Stomach smooth muscle (tissue), 2 donors: ENCODE results near the gene SH3RF3.

Experiments used
- H3K27ac ChIP-seq: one replicate; pipeline ENCODE4 v1.7.0; 2013; ENCODE audit warnings: mild to moderate bottlenecking, low read length, inconsistent platforms
- H3K27me3 ChIP-seq, 2 donors: one replicate each; pipeline ENCODE4 v1.7.0; 2013; ENCODE audit warnings: low read length in 2 of 2; ENCODE audit not compliant: insufficient read depth in 2 of 2, control insufficient read depth in 1 of 2
- H3K36me3 ChIP-seq, 2 donors: one replicate each; pipeline ENCODE4 v1.7.0; 2013; ENCODE audit warnings: low read length in 2 of 2; ENCODE audit not compliant: control insufficient read depth in 2 of 2, insufficient read depth in 2 of 2
- H3K4me1 ChIP-seq: one replicate; pipeline ENCODE4 v1.7.0; 2013; ENCODE audit warnings: low read length; ENCODE audit not compliant: control insufficient read depth, insufficient read depth
- H3K4me3 ChIP-seq, 2 donors: one replicate each; pipeline ENCODE4 v1.7.0; 2013; ENCODE audit warnings: low read length in 2 of 2
- H3K9ac ChIP-seq, 2 donors: one replicate each; pipeline ENCODE4 v1.7.0; 2013; ENCODE audit warnings: low read length in 2 of 2, mild to moderate bottlenecking in 1 of 2
- H3K9me3 ChIP-seq, 2 donors: one replicate each; pipeline ENCODE4 v1.7.0; 2013; ENCODE audit warnings: low read length in 2 of 2; ENCODE audit not compliant: control insufficient read depth in 2 of 2
- donor health status: healthy.
- donor health status: Pancreatic carcinoma.

The SH3RF3 gene

DNA sequence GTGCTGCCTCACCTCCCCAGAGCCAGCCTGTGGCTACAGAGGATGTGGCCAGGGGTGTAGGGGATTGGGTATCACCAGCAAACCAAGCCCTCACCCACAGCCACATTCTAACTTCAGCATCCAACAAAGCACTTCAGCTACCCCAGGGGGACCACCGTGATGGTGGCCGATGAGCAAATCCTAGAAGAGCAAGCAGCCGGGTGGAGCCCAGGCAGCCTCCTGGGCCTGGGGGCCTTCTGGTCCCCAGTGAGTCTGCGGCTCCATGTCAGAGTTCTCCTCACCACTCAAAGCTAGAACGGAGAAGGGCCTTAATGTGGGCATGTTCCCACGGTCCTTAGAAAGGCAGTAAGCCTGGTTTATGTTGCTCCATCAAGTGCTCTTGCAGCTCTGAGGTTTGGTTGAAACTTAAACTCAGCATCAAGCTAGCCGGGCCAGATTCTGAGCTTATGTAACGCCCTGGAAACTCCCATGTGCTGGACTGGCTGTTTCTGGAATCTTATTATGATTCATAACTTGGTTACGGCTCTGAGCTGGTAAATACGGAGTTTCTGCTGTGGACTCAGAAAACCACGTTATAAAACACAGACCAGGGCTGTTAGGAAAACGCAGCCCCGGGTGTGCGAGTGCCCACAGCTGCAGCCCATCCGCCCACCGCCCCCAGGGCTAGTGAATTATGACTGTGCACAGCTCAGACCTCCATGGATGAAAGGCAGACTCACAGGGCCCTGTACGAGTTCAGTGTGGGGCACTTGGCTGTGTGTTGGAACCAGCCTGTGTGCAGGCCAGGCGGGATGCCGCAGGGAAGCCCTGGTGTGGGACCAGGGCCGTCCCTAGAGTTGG, 385.0 kb downstream of the SH3RF3 start:
- Histone ChIP-seq H3K27me3 (no peaks in the 10 kb centered on the region), H3K9ac (peak overlapping the region; percentile 63 to 82), H3K36me3 (no peaks in the 10 kb centered on the region), H3K9me3 (no peaks in the 10 kb centered on the region), H3K27ac (peak overlapping the region; percentile 96), H3K4me1 (peaks cover 38% of the 10 kb centered on the region), H3K4me3 (peak overlapping the region in 1 of 2 donors; percentile 57)

DNA sequence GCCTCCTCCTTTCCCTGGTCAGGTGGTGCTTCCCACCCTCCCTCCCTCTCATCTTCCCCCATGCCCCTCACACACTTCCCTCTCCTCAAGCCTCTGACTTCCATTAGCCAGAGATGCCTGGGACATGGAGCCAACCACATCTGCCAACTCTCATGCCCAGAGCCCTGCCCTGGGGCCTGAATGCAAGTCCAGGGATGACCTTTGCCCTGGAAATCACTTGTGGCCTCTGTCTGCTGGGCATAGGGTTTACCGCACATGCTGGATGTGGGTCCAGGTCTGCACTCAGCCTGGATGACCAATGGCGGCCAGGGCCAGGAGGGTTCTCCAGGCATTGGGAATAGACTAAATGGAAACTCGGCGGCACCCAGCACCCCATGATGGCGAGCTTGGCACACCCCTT, 385.9 kb downstream of the SH3RF3 start:
- Histone ChIP-seq H3K9ac (peak overlapping the region; percentile 63 to 82), H3K9me3 (no peaks in the 10 kb centered on the region), H3K36me3 (no peaks in the 10 kb centered on the region), H3K4me3 (no peak overlapping the region), H3K4me1 (peaks cover 37% of the 10 kb centered on the region), H3K27ac (peak overlapping the region; percentile 96), H3K27me3 (no peaks in the 10 kb centered on the region)

DNA sequence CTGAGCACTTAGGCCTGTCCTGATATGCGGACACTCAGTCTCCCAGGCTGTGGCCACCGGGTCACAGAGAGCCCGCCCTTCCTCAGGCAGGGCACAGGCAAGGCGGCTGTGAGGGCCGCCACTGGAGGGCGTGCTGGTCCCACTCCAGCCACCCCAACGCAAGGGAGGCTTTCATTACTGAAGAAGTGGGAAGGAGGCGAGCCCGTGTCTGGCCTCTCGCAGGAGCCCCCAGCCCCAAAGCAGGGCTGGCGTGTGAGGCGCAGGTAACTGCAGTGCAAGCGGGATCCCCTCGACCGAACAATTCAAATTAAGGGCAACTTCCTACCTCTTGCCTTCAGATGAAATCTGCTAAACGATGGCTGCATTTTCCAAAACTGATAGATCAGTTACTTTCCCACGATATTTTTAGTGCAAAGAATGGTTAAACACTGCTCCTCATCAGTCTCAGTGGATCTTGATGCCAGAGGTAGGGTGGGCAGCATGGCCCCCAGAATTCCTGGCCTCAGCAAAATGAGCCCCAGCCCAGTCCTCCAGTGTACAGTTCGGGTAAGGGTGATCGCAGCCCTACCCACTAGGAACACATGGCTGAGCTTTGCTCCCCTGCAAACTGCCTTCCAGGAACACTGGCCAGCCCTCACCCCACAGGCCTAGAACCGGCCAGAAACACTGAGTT, 387.6 kb downstream of the SH3RF3 start:
- Histone ChIP-seq H3K4me1 (peaks cover 31% of the 10 kb centered on the region), H3K4me3 (no peak overlapping the region), H3K36me3 (no peaks in the 10 kb centered on the region), H3K27ac (peak overlapping the region; percentile 96), H3K27me3 (no peaks in the 10 kb centered on the region), H3K9ac (no peak overlapping the region), H3K9me3 (no peaks in the 10 kb centered on the region)

DNA sequence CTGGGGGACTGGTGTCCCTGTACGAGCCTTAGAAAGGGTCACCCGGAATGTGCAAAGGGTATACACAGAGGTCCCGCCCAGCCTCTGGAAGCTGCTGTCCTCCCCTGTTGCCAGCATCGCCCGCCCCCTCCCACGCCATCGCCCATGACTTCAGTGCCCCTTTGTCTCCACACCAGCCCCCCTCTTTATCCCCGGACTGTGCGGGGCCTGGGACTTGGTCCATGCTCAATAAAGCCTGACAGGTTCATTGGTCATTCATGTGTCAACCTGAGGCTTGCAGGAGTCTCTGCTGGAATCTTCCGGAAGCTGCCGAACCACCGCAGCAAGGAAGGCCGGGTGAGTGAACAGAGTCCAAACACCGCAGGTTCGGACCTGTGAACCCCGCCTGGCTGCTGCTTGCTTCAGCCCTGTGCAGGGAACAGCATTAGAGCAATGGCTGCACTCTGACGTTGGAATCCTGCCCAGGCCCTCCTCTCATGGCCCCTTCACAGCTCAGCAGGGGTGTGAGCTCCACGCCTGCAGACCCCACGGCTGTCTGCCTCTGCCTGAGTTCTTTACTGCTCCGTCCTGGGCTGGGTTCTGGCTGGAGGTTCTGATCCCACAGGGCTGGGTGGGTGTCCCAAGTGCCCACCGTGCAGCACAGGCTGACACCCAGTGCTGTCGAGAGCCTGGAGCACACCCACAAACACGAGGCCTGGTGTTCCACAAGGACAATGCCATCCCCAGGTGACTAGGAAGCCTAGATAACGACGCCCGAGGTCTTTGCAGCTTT, 388.3 kb downstream of the SH3RF3 start:
- Histone ChIP-seq H3K9ac (no peak overlapping the region), H3K9me3 (no peaks in the 10 kb centered on the region), H3K27ac (no peak overlapping the region), H3K4me3 (no peak overlapping the region), H3K4me1 (peaks cover 29% of the 10 kb centered on the region), H3K27me3 (no peaks in the 10 kb centered on the region), H3K36me3 (no peaks in the 10 kb centered on the region)

DNA sequence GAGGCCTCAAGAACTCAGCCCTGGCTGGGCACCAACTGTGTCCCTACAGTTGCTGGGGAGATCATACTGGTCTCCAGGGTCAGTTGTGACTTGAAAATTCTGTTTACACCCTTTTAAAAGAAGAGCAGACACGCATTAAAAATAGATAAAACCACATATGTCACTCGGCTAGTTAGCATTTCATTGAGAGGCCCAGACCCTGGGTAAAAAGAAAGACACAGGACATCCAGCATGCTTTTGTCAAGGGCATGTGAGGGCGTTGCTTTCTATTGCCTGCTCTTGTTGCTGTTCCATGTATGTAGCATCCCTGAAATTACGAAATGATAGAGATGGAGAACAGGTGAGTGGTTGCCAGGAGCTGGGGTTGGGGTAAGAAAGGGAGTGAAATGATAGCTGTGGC, 390.5 kb downstream of the SH3RF3 start:
- Histone ChIP-seq H3K36me3 (no peaks in the 10 kb centered on the region), H3K4me1 (peaks cover 11% of the 10 kb centered on the region), H3K9ac (no peak overlapping the region), H3K27ac (no peak overlapping the region), H3K27me3 (no peaks in the 10 kb centered on the region), H3K4me3 (no peak overlapping the region), H3K9me3 (no peaks in the 10 kb centered on the region)

DNA sequence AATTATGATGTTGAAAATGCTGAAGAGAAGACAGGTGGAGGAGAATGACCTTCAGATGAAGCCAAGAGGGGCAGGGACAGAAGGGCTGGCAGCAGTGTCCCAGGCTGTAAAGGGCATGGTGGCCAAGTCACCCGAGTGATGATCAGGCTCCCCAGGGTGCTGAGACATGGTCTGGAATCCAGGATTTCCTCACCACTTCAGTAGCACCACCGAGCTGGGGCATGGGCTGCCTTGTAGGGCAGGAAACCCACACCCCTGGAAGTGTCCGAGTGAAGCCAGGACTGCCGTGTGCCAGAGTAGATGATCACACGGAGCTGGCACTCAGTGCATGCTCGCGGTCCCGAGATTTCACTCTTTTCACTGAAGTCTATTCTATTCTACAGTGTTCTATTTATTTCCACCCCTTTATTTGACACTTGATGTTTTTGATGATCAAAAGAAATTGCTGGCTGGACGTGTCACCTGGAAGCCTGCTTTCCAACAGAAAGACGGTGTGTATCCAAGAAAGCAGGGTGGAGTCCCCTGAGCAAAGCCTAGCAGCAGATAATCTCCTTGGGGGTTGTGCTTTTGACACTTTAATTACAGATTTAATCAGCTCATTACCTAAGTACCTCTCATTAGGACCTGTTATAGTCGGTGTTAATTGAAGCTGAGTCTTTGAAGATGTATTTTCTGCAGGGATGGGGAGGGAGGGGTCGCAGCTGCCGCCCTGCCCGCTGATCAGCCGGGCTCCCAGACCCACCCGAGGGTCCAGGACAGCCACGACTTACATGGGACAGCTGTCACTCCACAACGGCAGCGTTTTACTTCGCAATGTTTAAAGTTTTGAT, 392.4 kb downstream of the SH3RF3 start:
- H3K4me3 ChIP-seq, result no peak overlapping the region
- H3K27me3 ChIP-seq, result no peaks in the 10 kb centered on the region
- H3K27ac ChIP-seq, result no peak overlapping the region
- no peaks in the 10 kb centered on the region for H3K36me3 ChIP-seq
- H3K9me3 ChIP-seq, result no peaks in the 10 kb centered on the region
- no peak overlapping the region for H3K9ac ChIP-seq
- H3K4me1 ChIP-seq, result no peaks in the 10 kb centered on the region

DNA sequence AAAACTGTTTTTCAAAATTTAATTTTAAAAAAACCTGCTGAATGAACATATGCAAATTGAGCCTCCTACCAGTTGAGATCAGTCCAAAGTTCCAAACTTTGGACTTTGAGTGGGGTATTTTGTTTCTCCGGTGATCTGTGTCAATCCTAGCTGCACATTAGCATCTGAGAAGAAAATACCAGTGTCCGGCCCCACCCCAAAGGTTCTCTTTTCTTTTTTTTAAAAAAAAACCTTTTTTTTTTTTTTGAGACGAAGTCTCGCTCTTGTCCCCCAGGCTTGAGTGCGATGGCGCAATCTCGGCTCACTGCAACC, 393.0 kb downstream of the SH3RF3 start:
- Histone ChIP-seq H3K4me1 (no peaks in the 10 kb centered on the region), H3K4me3 (no peak overlapping the region), H3K9me3 (no peaks in the 10 kb centered on the region), H3K9ac (no peak overlapping the region), H3K27me3 (peaks cover 0 to 1% of the 10 kb centered on the region in 2 donors), H3K27ac (no peak overlapping the region), H3K36me3 (no peaks in the 10 kb centered on the region)

DNA sequence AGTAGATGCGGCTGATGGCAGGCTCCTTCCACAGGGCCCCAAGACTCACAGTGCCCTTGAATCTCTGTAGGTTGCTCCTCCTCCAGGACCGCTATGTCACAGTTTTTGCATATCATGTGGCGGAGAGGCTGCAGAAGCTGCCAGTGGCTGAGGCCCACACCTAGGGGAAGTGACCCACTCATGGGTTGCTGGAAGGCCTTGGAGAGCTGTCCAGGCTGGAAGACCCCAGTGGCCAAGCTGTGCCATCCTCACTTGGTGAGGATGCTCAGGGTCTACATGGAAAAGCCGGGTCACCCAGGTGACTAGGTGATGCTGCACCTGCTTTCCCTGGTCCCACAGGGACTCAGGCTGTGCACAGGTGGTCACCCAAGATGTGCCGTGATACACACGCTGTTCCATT, 394.1 kb downstream of the SH3RF3 start:
- H3K27me3 ChIP-seq, result peaks cover 0 to 4% of the 10 kb centered on the region in 2 donors

DNA sequence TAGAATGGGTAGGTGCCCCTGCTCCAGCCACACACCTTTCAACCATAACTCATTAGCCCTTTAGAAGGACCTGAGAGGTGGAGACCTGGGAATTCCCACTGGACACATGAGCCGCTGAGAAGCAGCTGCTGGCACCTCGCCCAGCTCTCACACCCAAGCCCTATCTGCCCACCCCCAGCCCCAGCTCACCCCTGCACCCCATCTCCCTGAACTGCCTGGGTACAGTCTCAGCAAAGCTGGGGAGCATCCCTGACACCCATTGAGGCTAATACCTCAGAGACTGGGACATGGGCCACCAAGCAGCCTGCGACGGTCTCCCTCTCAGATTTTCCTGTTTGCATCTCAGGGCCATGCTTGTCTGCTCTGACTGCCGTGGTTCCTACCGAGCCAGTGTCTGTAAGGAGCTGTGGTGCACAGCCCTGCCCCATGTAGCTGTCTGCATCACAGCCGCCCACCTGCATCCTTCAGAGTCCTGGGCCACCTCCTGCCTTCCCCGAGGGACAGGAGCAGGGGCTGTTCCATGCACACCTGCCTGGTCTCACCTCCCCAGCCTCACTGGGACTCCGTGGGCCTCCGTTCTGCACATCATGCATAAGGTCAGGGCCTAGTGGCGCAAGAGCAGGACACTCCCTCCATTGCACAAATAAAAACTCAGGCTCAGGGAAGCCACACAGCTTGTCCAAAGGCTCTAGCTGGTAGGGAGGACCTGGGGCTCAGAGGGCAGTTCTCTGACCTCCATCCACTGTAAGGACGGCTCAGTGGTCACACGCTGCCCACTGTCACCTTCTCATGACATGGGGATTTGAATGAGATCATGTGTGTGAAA, 394.7 kb downstream of the SH3RF3 start:
- no peaks in the 10 kb centered on the region for H3K9me3 ChIP-seq
- no peak overlapping the region for H3K27ac ChIP-seq

More for the DNA sequence above, 394.1 kb downstream of the SH3RF3 start:
- H3K9me3 ChIP-seq, result no peaks in the 10 kb centered on the region
- no peak overlapping the region for H3K4me3 ChIP-seq
- H3K27ac ChIP-seq, result no peak overlapping the region
- H3K36me3 ChIP-seq, result no peaks in the 10 kb centered on the region
- H3K4me1 ChIP-seq, result no peaks in the 10 kb centered on the region
- no peak overlapping the region for H3K9ac ChIP-seq

More for the DNA sequence above, 394.7 kb downstream of the SH3RF3 start:
- H3K27me3 ChIP-seq, result peaks cover 0 to 4% of the 10 kb centered on the region in 2 donors
- H3K4me1 ChIP-seq, result no peaks in the 10 kb centered on the region
- no peak overlapping the region for H3K4me3 ChIP-seq
- H3K9ac ChIP-seq, result no peak overlapping the region
- no peaks in the 10 kb centered on the region for H3K36me3 ChIP-seq
